ENCODE measurements around the gene ZNF420.
"Not testable (repeated sequence)": the region's sequence is repeated elsewhere in the genome, so short reads cannot be mapped to it uniquely, and the experiment has no call there.

ZNF420 gene

DNA sequence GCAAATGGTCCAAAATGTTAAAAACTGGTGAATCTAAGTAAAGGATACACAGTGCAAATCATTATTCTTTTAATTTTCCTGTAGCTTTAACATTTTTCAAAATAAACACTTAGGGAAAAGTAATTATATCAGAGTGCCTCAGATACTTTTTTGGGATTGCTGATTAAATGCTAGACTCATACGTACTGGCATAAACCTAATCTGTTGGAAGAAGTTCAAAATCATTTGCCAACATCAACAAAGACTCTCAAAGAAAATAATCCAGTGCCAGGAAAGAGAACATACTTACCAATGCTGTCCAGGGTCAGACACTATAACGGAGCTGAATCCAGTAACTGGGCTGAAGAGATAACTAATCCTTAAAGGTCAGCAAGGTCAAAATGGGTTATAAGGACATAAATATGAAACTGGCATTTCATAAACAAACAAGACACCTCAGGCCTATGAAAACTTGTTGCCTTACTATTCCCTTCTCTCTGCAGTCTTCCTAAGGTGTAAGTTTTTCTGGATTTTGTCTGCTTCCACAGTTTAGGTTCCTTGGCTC lies 3.3 kb upstream of the ZNF420 start:
- no peak overlapping the region for H3K4me3 ChIP-seq (ENCODE audit: control insufficient read depth, low read depth, low read length)
- no peak for DNase-seq (ENCODE audit: low read depth)
- TF ChIP-seq, protein P1, sequence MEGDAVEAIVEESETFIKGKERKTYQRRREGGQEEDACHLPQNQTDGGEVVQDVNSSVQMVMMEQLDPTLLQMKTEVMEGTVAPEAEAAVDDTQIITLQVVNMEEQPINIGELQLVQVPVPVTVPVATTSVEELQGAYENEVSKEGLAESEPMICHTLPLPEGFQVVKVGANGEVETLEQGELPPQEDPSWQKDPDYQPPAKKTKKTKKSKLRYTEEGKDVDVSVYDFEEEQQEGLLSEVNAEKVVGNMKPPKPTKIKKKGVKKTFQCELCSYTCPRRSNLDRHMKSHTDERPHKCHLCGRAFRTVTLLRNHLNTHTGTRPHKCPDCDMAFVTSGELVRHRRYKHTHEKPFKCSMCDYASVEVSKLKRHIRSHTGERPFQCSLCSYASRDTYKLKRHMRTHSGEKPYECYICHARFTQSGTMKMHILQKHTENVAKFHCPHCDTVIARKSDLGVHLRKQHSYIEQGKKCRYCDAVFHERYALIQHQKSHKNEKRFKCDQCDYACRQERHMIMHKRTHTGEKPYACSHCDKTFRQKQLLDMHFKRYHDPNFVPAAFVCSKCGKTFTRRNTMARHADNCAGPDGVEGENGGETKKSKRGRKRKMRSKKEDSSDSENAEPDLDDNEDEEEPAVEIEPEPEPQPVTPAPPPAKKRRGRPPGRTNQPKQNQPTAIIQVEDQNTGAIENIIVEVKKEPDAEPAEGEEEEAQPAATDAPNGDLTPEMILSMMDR (IDR thresholded peaks at IDR 0.05; ENCODE audit: control insufficient read depth, insufficient read depth, low read depth, low read length, missing control alignments): no peak

- DNase-seq (ENCODE audit: low read depth); H3K4me3 ChIP-seq (ENCODE audit: control insufficient read depth, low read depth, low read length): not testable (repeated sequence)
Measured at GRCh38 chr19:37076524-37076923, 1.7 kb upstream of the ZNF420 start.

- DNase-seq (ENCODE audit: low read depth): peak; percentile 1
- TF ChIP-seq, protein P1 (IDR thresholded peaks at IDR 0.05; ENCODE audit: control insufficient read depth, insufficient read depth, low read depth, low read length, missing control alignments): no peak
- H3K4me3 ChIP-seq (ENCODE audit: control insufficient read depth, low read depth, low read length): peak overlapping the region; percentile 71
Measured at GRCh38 chr19:37077501-37077933, 716 bp upstream of the ZNF420 start.

GRCh38 chr19:37078717-37079032 lies 442 bp downstream of the ZNF420 start:
- peak overlapping the region; percentile 71 for H3K4me3 ChIP-seq (ENCODE audit: control insufficient read depth, low read depth, low read length)
- no peak for DNase-seq (ENCODE audit: low read depth)
- TF ChIP-seq, protein P1 (IDR thresholded peaks at IDR 0.05; ENCODE audit: control insufficient read depth, insufficient read depth, low read depth, low read length, missing control alignments): no peak

- H3K4me3 ChIP-seq (ENCODE audit: control insufficient read depth, low read depth, low read length): peak overlapping the region; percentile 71
- no peak for DNase-seq (ENCODE audit: low read depth)
- TF ChIP-seq, protein P1 (IDR thresholded peaks at IDR 0.05; ENCODE audit: control insufficient read depth, insufficient read depth, low read depth, low read length, missing control alignments): no peak
Measured at GRCh38 chr19:37079238-37079637, 1.0 kb downstream of the ZNF420 start.

- TF ChIP-seq, protein P1 (IDR thresholded peaks at IDR 0.05; ENCODE audit: control insufficient read depth, insufficient read depth, low read depth, low read length, missing control alignments): no peak
- no peak overlapping the region for H3K4me3 ChIP-seq (ENCODE audit: control insufficient read depth, low read depth, low read length)
- no peak for DNase-seq (ENCODE audit: low read depth)
Measured at GRCh38 chr19:37082307-37082706, 4.1 kb downstream of the ZNF420 start.

GRCh38 chr19:37087110-37087509 lies 8.9 kb downstream of the ZNF420 start:
- TF ChIP-seq, protein P1 (IDR thresholded peaks at IDR 0.05; ENCODE audit: control insufficient read depth, insufficient read depth, low read depth, low read length, missing control alignments): no peak
- no peak for DNase-seq (ENCODE audit: low read depth)
- no peak overlapping the region for H3K4me3 ChIP-seq (ENCODE audit: control insufficient read depth, low read depth, low read length)
